ENCODE measurements around the gene MTMR12. TPM values are rescaled to one million over a fixed set of nuclear protein-coding genes. Genes with fewer than 3 reads are reported as not detected.

Gene MTMR12, protein sequence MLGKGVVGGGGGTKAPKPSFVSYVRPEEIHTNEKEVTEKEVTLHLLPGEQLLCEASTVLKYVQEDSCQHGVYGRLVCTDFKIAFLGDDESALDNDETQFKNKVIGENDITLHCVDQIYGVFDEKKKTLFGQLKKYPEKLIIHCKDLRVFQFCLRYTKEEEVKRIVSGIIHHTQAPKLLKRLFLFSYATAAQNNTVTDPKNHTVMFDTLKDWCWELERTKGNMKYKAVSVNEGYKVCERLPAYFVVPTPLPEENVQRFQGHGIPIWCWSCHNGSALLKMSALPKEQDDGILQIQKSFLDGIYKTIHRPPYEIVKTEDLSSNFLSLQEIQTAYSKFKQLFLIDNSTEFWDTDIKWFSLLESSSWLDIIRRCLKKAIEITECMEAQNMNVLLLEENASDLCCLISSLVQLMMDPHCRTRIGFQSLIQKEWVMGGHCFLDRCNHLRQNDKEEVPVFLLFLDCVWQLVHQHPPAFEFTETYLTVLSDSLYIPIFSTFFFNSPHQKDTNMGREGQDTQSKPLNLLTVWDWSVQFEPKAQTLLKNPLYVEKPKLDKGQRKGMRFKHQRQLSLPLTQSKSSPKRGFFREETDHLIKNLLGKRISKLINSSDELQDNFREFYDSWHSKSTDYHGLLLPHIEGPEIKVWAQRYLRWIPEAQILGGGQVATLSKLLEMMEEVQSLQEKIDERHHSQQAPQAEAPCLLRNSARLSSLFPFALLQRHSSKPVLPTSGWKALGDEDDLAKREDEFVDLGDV
- total RNA-seq (2016; rRNA removed; fragmentation: Illumina TruSeq; extraction: Trizol) (36.6 and 56.5 TPM in 2 replicates), polyA plus RNA-seq (2011; rRNA removed) (21.3 and 23.4 TPM in 2 replicates), polyA minus RNA-seq (2011; rRNA and poly(A)+ RNA removed; ENCODE audit: low replicate concordance) (31.8 and 33.8 TPM in 2 replicates), Bru-seq, nascent RNA (percentile 88 among the genes with signal in this experiment), BruChase-seq, experiment 1, labeled RNA remaining after a 6-hour chase (percentile 83 among the genes with signal in this experiment), BruChase-seq, experiment 2, labeled RNA remaining after a 2-hour chase (percentile 85 among the genes with signal in this experiment)
- total RNA-seq (2016; cell fraction: cytosol; rRNA removed; fragmentation: Illumina TruSeq; extraction: Trizol; ENCODE audit: low read depth), result 16.0 and 20.1 TPM in 2 replicates
- total RNA-seq (2016; cell fraction: insoluble cytoplasmic fraction; rRNA removed; fragmentation: Illumina TruSeq; extraction: Trizol), result 37.6 and 51.8 TPM in 2 replicates
- 41.8 and 44.0 TPM in 2 replicates for total RNA-seq (2016; cell fraction: membrane; rRNA removed; fragmentation: Illumina TruSeq; extraction: Trizol)
- total RNA-seq (2016; cell fraction: nucleus; rRNA removed; fragmentation: Illumina TruSeq; extraction: Trizol), result 34.2 and 34.9 TPM in 2 replicates
- 15.2 and 20.5 TPM in 2 replicates for polyA plus RNA-seq (2011; cell fraction: cytosol; rRNA removed)
- polyA plus RNA-seq (2011; cell fraction: nucleus; rRNA removed), result 10.6 and 13.1 TPM in 2 replicates
- polyA plus RNA-seq (2012), result 22.1 and 25.4 TPM in 2 replicates
- polyA plus RNA-seq (2016; cell fraction: cytosol; fragmentation: Illumina TruSeq; extraction: Trizol; ENCODE audit: low read depth), result 5.0 and 5.4 TPM in 2 replicates
- 37.5 and 39.4 TPM in 2 replicates for polyA plus RNA-seq (2016; cell fraction: insoluble cytoplasmic fraction; fragmentation: Illumina TruSeq; extraction: Trizol; ENCODE audit: low read depth)
- polyA plus RNA-seq (2016; cell fraction: membrane; fragmentation: Illumina TruSeq; extraction: Trizol; ENCODE audit: low read depth), result 18.7 and 19.5 TPM in 2 replicates
- polyA plus RNA-seq (2016; cell fraction: nucleus; fragmentation: Illumina TruSeq; extraction: Trizol; ENCODE audit: insufficient read depth, low read depth), result 32.6 and 33.7 TPM in 2 replicates
- polyA minus RNA-seq (2011; cell fraction: cytosol; rRNA and poly(A)+ RNA removed), result 29.0 and 31.6 TPM in 2 replicates
- polyA minus RNA-seq (2011; cell fraction: nucleus; rRNA and poly(A)+ RNA removed), result 48.2 and 66.6 TPM in 2 replicates
- long read RNA-seq, experiment 1, full-length matches to known transcripts, result 2 of 8 reads
- long read RNA-seq, experiment 1, partial matches to known transcripts, result 3 of 8 reads
- long read RNA-seq, experiment 1, other reads (novel, unspliced or antisense), result 3 of 8 reads
- long read RNA-seq, experiment 2, full-length matches to known transcripts, result 2 of 36 reads
- long read RNA-seq, experiment 2, partial matches to known transcripts, result 0 of 36 reads
- long read RNA-seq, experiment 2, other reads (novel, unspliced or antisense), result 34 of 36 reads

DNA sequence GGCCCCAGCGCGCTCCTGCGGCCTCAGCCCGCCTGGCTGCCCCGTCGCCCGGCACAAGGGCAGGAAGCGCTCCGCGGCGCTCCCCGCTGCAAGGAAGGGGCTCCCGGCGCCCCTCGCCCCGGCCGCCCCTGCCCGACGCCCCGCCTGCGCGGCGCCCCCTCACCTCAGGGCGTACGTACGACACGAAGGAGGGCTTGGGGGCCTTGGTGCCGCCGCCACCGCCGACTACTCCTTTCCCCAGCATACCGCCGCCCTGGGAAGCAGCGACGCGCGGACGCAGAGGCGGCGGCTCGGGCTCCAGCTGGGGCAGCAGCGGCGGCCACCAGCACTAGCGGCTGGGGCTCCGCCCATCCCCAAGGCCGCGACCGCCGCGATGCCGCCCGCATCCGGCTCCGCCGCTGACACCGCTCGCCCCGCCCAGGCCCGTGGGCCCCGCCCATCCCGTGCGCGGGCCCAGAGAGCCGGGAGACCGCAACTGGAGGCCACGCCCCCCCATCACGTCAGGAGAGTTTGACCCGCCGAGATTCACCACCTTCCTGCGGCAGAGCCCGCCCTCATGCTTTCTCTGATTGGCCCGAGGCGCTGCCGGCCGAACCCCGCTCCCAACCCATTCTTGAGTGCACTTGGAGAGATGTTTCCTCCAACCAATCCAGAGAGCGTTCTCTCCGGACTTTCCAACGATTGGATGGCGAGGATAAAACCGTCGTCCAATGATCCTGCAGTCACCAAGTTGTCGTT lies at the start of gene MTMR12:
MTMR12 (minus strand) TSS at position 345 of the 738 bp plus-strand sequence; CDS start at position 244, 101 bp downstream.
- ATAC-seq (peak; percentile 94), DNase-seq (ENCODE audit: low spot score) (peak; percentile 98), FAIRE-seq (peak; percentile 96)
- H3K4me3 ChIP-seq (replicated peaks in 1 of 3; ENCODE audit: insufficient read depth in 1 of 3, low read depth in 2 of 3, low read length in 3 of 3), result peak within 1 kb of the TSS; percentile 84 to 95 (median 92)
- BruUV-seq (replicated peaks), result no TSS peak
- H3K9ac ChIP-seq (ENCODE audit: insufficient read depth, low read depth, low read length), result peak within 1 kb of the TSS; percentile 95
- H3K79me2 ChIP-seq (ENCODE audit: insufficient read depth, low read length), result peaks cover 47% of the 10 kb centered on the region
- H3K4me1 ChIP-seq (ENCODE audit: insufficient read depth, low read length), result peaks cover 74% of the 10 kb centered on the region
- H3K9me3 ChIP-seq (ENCODE audit: low read length), result no peaks in the 10 kb centered on the region
- H2AFZ ChIP-seq (ENCODE audit: low read length), result no peak within 1 kb of the TSS
- ChIA-PET CTCF (ENCODE audit: low intra/inter-chr PET ratio, low total read pairs) (no interaction called here), POLR2A (interaction anchor here (0.7 to 3.7 kb wide), 6 partner anchors 13 to 81 kb away, joined by 3 to 32 read pairs (median 4); no protein-coding TSS in a partner anchor)
- intact Hi-C loops (cut with micrococcal nuclease; ENCODE audit: unreplicated experiment), result loop anchor here (2.0 to 5.0 kb wide), 4 partner anchors 40 to 260 kb away; partner anchors contain the start of gene GOLPH3
- H3K36me3 ChIP-seq (replicated peaks in 1 of 2; ENCODE audit: control insufficient read depth in 1 of 2, insufficient read depth in 2 of 2, low read length in 2 of 2), result peaks cover 1 to 4% of the 10 kb centered on the region in 2 experiments; a peak in 1 of 5 replicates
- peak within 1 kb of the TSS; percentile 95 for H3K27ac ChIP-seq (ENCODE audit: extremely low read length, insufficient read depth, low read length)
- WGBS (ENCODE audit: low lambda C conversion rate), result 4% methylated on average over 9 of the region's 83 CpGs
- H3K27me3 ChIP-seq (ENCODE audit: control insufficient read depth in 1 of 2, insufficient read depth in 2 of 2, low read length in 2 of 2), result no peaks in the 10 kb centered on the region
- peak within 1 kb of the TSS; percentile 95 for H3K4me2 ChIP-seq (ENCODE audit: low read depth, low read length)
- in situ Hi-C loops (cut with HindIII; ENCODE audit: extremely low pct_ligation_motif_present, low pct_unique_long_range_greater_than_20kb), result no loop called here
- 0 out of 2 replicates have a peak, but pooled peaks cover 14% of the 10 kb centered on the region for H4K20me1 ChIP-seq (ENCODE audit: insufficient read depth, low read length)
- TF ChIP-seq TBL1XR1 (IDR thresholded peaks at IDR 0.05; ENCODE audit: borderline replicate concordance, low read length, partially characterized antibody) (no peak), KMT2A (CRISPR knock-in tag; IDR thresholded peaks at IDR 0.05) (peak; percentile 28; the same call in 1 of the 2 replicates), ATAD3A (CRISPR knock-in tag; IDR thresholded peaks at IDR 0.05) (no peak), ESRRA (CRISPR knock-in tag; IDR thresholded peaks at IDR 0.05; ENCODE audit: low read depth) (0 out of 2 replicates have a peak, but pooled peaks have one; percentile 51), ZFP90 (CRISPR knock-in tag; IDR thresholded peaks at IDR 0.05; ENCODE audit: borderline replicate concordance) (no peak), KDM2A (CRISPR knock-in tag; IDR thresholded peaks at IDR 0.05; ENCODE audit: borderline replicate concordance, low read depth) (peak; percentile 10; the same call in 1 of the 2 replicates)
- TF ChIP-seq, protein P1, sequence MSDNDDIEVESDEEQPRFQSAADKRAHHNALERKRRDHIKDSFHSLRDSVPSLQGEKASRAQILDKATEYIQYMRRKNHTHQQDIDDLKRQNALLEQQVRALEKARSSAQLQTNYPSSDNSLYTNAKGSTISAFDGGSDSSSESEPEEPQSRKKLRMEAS (IDR thresholded peaks at IDR 0.05), result peak; percentile 44; the same call in 1 of the 2 replicates
- TF ChIP-seq, protein P2, sequence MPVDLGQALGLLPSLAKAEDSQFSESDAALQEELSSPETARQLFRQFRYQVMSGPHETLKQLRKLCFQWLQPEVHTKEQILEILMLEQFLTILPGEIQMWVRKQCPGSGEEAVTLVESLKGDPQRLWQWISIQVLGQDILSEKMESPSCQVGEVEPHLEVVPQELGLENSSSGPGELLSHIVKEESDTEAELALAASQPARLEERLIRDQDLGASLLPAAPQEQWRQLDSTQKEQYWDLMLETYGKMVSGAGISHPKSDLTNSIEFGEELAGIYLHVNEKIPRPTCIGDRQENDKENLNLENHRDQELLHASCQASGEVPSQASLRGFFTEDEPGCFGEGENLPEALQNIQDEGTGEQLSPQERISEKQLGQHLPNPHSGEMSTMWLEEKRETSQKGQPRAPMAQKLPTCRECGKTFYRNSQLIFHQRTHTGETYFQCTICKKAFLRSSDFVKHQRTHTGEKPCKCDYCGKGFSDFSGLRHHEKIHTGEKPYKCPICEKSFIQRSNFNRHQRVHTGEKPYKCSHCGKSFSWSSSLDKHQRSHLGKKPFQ (CRISPR knock-in tag; IDR thresholded peaks at IDR 0.05; ENCODE audit: insufficient replicate concordance), result no peak

Data from HepG2 (cell line).